H1 (cell line): ENCODE results near the gene ZBTB9. TPM values are rescaled to one million over a fixed set of nuclear protein-coding genes. Genes with fewer than 3 reads are reported as not detected.

ENCODE experiments used
- CTCF ChIA-PET: fragments of 300-600 bp; sonication (Branson Sonifier 250); formaldehyde crosslinking; loops from one replicate; lab custom pipeline; 2021; ENCODE audit not compliant: partially characterized antibody; lab: Charles Lee
- POLR2A ChIA-PET: fragments of 300-600 bp; sonication (Branson Sonifier 250); formaldehyde crosslinking; loops from one replicate; lab custom pipeline; 2021; ENCODE audit warnings: inconsistent platforms; ENCODE audit not compliant: partially characterized antibody; lab: Charles Lee
- DNase-seq, 2 experiments: peaks; one replicate each; pipeline versions ENCODE4 v3.0.0 to v3.0.0-alpha.2; 2010 to 2022; ENCODE audit warnings: low spot score in 2 of 2, low read depth in 1 of 2, mixed read lengths in 1 of 2
- FAIRE-seq: peaks from 2 replicates; lab custom pipeline; 2011; peaks lifted over from hg19 to GRCh38; lab: Jason Lieb, UNC
- H2AFZ ChIP-seq: 2 replicates; pipeline ENCODE4 v1.8.1; 2012; ENCODE audit warnings: low read length, inconsistent platforms
- H2AK5ac ChIP-seq: 2 replicates; pipeline ENCODE4 v1.6.1; 2013; ENCODE audit warnings: low read depth, low read length
- H2BK120ac ChIP-seq: replicated peaks from 2 replicates; pipeline ENCODE3; 2013; ENCODE audit warnings: low read depth, low read length, inconsistent platforms
- H2BK12ac ChIP-seq: 2 replicates; pipeline ENCODE4 v1.6.1; 2013; ENCODE audit warnings: low read depth, low read length
- H2BK15ac ChIP-seq: 2 replicates; pipeline ENCODE4 v1.6.1; 2013; ENCODE audit warnings: low read length
- H2BK20ac ChIP-seq: 2 replicates; pipeline ENCODE4 v1.6.1; 2013; ENCODE audit warnings: low read length
- H2BK5ac ChIP-seq: 2 replicates; pipeline ENCODE4 v1.6.1; 2013; ENCODE audit warnings: low read depth, low read length
- H3K14ac ChIP-seq: 2 replicates; pipeline ENCODE4 v1.6.1; 2013; ENCODE audit warnings: inconsistent platforms; ENCODE audit not compliant: insufficient read length
- H3K18ac ChIP-seq: 2 replicates; pipeline ENCODE4 v1.6.1; 2013; ENCODE audit warnings: low read length; ENCODE audit errors: extremely low read depth
- H3K23ac ChIP-seq: 2 replicates; pipeline ENCODE4 v1.6.1; 2013; ENCODE audit warnings: inconsistent platforms; ENCODE audit not compliant: insufficient read length
- H3K23me2 ChIP-seq: 2 replicates; pipeline ENCODE4 v1.6.1; 2013; ENCODE audit warnings: low read depth, low read length
- H3K27ac ChIP-seq: 2 replicates; pipeline ENCODE4 v1.6.1; 2011; ENCODE audit warnings: low read depth, low read length, inconsistent platforms
- H3K27me3 ChIP-seq, 4 experiments: replicated peaks in 1 of 4; 1 replicate in 1 of 4; 2 replicates in 3 of 4; pipeline versions ENCODE4 v1.6.1 to v1.8.1; 2011 to 2013; ENCODE audit warnings: low read length in 3 of 4, mild to moderate bottlenecking in 3 of 4, inconsistent platforms in 2 of 4, mixed read lengths in 2 of 4, moderate library complexity in 1 of 4; ENCODE audit not compliant: control insufficient read depth in 3 of 4, insufficient read depth in 3 of 4; ENCODE audit errors: extremely low read depth in 1 of 4
- H3K36me3 ChIP-seq, 4 experiments: 2 replicates each; pipeline versions ENCODE4 v1.6.1 to v1.8.1; 2011 to 2013; ENCODE audit warnings: mild to moderate bottlenecking in 4 of 4, low read length in 3 of 4, moderate library complexity in 2 of 4, control low read depth in 1 of 4, inconsistent platforms in 1 of 4; ENCODE audit not compliant: insufficient read depth in 4 of 4, control insufficient read depth in 2 of 4
- H3K4ac ChIP-seq: replicated peaks from 2 replicates; pipeline ENCODE3; 2013; ENCODE audit warnings: low read length, low read depth, mixed read lengths, inconsistent platforms; ENCODE audit not compliant: insufficient read length
- H3K4me1 ChIP-seq, 4 experiments: replicated peaks in 1 of 4; 1 replicate in 1 of 4; 2 replicates in 3 of 4; pipeline versions ENCODE4 v1.6.1 to v1.8.1; 2011 to 2013; ENCODE audit warnings: low read length in 3 of 4, inconsistent platforms in 2 of 4, mixed read lengths in 1 of 4; ENCODE audit not compliant: insufficient read depth in 4 of 4, control insufficient read depth in 3 of 4
- H3K4me2 ChIP-seq, 2 experiments: 2 replicates each; pipeline versions ENCODE4 v1.6.1 to v1.8.1; 2011 to 2013; ENCODE audit warnings: low read depth in 2 of 2, low read length in 2 of 2, control low read depth in 1 of 2, inconsistent platforms in 1 of 2, mild to moderate bottlenecking in 1 of 2; ENCODE audit not compliant: insufficient read depth in 1 of 2
- H3K4me3 ChIP-seq, 4 experiments: fragments of 200-600, 300-600 bp in 1 of 4; sonication (generic), shearing (Covaris generic), sonication (Bioruptor Twin) in 1 of 4; 2 replicates each; pipeline versions ENCODE4 v1.5.1 to v1.8.1; 2011 to 2016; ENCODE audit warnings: low read length in 4 of 4, low read depth in 3 of 4, control low read depth in 2 of 4, inconsistent platforms in 2 of 4, mild to moderate bottlenecking in 2 of 4, mixed read lengths in 1 of 4, moderate library complexity in 1 of 4; ENCODE audit not compliant: insufficient read depth in 2 of 4; ENCODE audit errors: extremely low read depth in 1 of 4
- H3K56ac ChIP-seq: replicated peaks from 2 replicates; pipeline ENCODE3; 2013; ENCODE audit warnings: low read depth, mild to moderate bottlenecking, mixed read lengths, low read length, inconsistent platforms; ENCODE audit not compliant: insufficient read length
- H3K79me1 ChIP-seq: 2 replicates; pipeline ENCODE4 v1.6.1; 2013; ENCODE audit warnings: low read depth, low read length, control low read depth
- H3K79me2 ChIP-seq, 2 experiments: 2 replicates each; pipeline versions ENCODE4 v1.6.1 to v1.8.1; 2012 to 2013; ENCODE audit warnings: low read length in 2 of 2, mild to moderate bottlenecking in 2 of 2, inconsistent platforms in 1 of 2; ENCODE audit not compliant: insufficient read depth in 2 of 2, control insufficient read depth in 1 of 2
- H3K9ac ChIP-seq, 4 experiments: replicated peaks in 1 of 4; 1 replicate in 1 of 4; 2 replicates in 3 of 4; pipeline versions ENCODE4 v1.6.1 to v1.8.1; 2011 to 2013; ENCODE audit warnings: low read depth in 3 of 4, low read length in 3 of 4, control low read depth in 2 of 4, mild to moderate bottlenecking in 2 of 4, moderate library complexity in 2 of 4, inconsistent platforms in 1 of 4; ENCODE audit errors: extremely low read depth in 1 of 4
- H3K9me3 ChIP-seq, 2 experiments: 2 replicates each; pipeline versions ENCODE4 v1.6.1 to v1.8.1; 2012 to 2013; ENCODE audit warnings: mild to moderate bottlenecking in 2 of 2, moderate library complexity in 2 of 2, control low read depth in 1 of 2, inconsistent platforms in 1 of 2, low read depth in 1 of 2, low read length in 1 of 2, mixed read lengths in 1 of 2; ENCODE audit not compliant: insufficient read depth in 2 of 2
- H4K20me1 ChIP-seq, 2 experiments: replicated peaks in 1 of 2; 2 replicates each; pipeline versions ENCODE3 to v1.8.1; 2011 to 2013; ENCODE audit warnings: inconsistent platforms in 2 of 2, low read length in 2 of 2, mild to moderate bottlenecking in 1 of 2; ENCODE audit not compliant: insufficient read depth in 2 of 2, control insufficient read depth in 1 of 2
- H4K5ac ChIP-seq: 2 replicates; pipeline ENCODE4 v1.6.1; 2013; ENCODE audit warnings: low read length, low read depth, mixed read lengths, inconsistent platforms; ENCODE audit not compliant: insufficient read length
- H4K8ac ChIP-seq: 2 replicates; pipeline ENCODE4 v1.8.0; 2013; ENCODE audit warnings: mild to moderate bottlenecking, moderate library complexity, low read length, inconsistent platforms; ENCODE audit not compliant: insufficient read depth; ENCODE audit errors: extremely low read depth
- H4K91ac ChIP-seq: replicated peaks from 2 replicates; pipeline ENCODE3; 2013; ENCODE audit warnings: low read length, mixed read lengths, inconsistent platforms; ENCODE audit not compliant: insufficient read length
- BRCA1 ChIP-seq: IDR thresholded peaks from 2 replicates; pipeline ENCODE4 v1.6.1; 2012; ENCODE audit warnings: low read depth, low read length, improper control_type of control experiment
- TAF7 ChIP-seq: optimal IDR thresholded peaks from 2 replicates; pipeline ENCODE3; 2011; ENCODE audit warnings: low read depth, mild to moderate bottlenecking, inconsistent platforms, low read length, moderate library complexity, borderline replicate concordance
- WGBS, 2 experiments: shearing (Covaris generic) in 1 of 2; methylation state at CpG; one replicate each; pipeline versions ENCODE4 v1.1.6 to v1.1.7; 2013 to 2015; ENCODE audit warnings: low lambda C conversion rate in 2 of 2, mixed read lengths in 2 of 2, inconsistent platforms in 1 of 2, low coverage in 1 of 2, missing lambda C conversion rate in 1 of 2; ENCODE audit not compliant: insufficient replicate concordance in 2 of 2, insufficient coverage in 1 of 2, insufficient read length in 1 of 2; ENCODE audit errors: extremely low coverage in 1 of 2, missing lambda C conversion rate in 1 of 2; 5-methylcytosine and 5-hydroxymethylcytosine counted together
- polyA plus RNA-seq, 7 experiments: library from polyadenylated mRNA; depleted of rRNA in 3 of 7; stranded (reverse) in 5 of 7; unstranded in 2 of 7; fragments of >200 nt in 5 of 7; fragments of 200-250 nt in 2 of 7; gene quantifications; 1 replicate in 5 of 7; 2 replicates in 1 of 7; 4 replicates in 1 of 7; pipeline versions ENCODE4 v1.2.1 to v1.2.3, GENCODE V29; 2011 to 2013; ENCODE audit warnings: missing spikeins in 2 of 7, mixed read lengths in 2 of 7
- total RNA-seq: library from RNA; stranded (reverse); fragmentation: NEBNext Ultra II Directional; extraction: Animal tissue kit (Norgen Biotek cat#: 25700); gene quantifications from 2 replicates; pipeline ENCODE4 v1.2.1, GENCODE V29; 2021

ZBTB9 gene
- total and polyA plus RNA-seq, 2 of the 8 experiments (the other 6 are each of a cell fraction or from before 2014, with no cell fraction given): 16.9 to 20.2 TPM

GRCh38 chr6:33445119-33445603 lies 9.2 kb upstream of the ZBTB9 start:
- no peaks in the 10 kb centered on the region for H3K79me2 ChIP-seq
- TF ChIP-seq TAF7 (no peak), BRCA1 (no peak)
- H3K9ac ChIP-seq: no peak overlapping the region
- H4K91ac ChIP-seq: no peak overlapping the region
- no peak overlapping the region for H3K56ac ChIP-seq
- no peak overlapping the region for H3K23ac ChIP-seq
- no peak overlapping the region for H2BK120ac ChIP-seq
- DNase-seq (no peak), FAIRE-seq (no peak)
- H2AFZ ChIP-seq: no peak overlapping the region
- no peak overlapping the region for H4K5ac ChIP-seq
- CTCF ChIA-PET: interaction anchor here (1.2 to 2.0 kb wide), 5 partner anchors 8 to 20 kb away, joined by 3 to 7 read pairs (median 6); no protein-coding TSS in a partner anchor
- H2AK5ac ChIP-seq: no peak overlapping the region
- no peak overlapping the region for H3K4me3 ChIP-seq
- no peak overlapping the region for H2BK20ac ChIP-seq
- no peak overlapping the region for H2BK5ac ChIP-seq
- 98% methylated on average over 3 of the region's 3 CpGs; no CpG with 5 or more reads in 1 of the 2 experiments for WGBS, 2 experiments
- H3K9me3 ChIP-seq: no peaks in the 10 kb centered on the region
- no peak overlapping the region for H3K14ac ChIP-seq
- no peak overlapping the region for H3K27ac ChIP-seq
- H3K18ac ChIP-seq: no peak overlapping the region
- no peaks in the 10 kb centered on the region; the same call in 1 of the 2 replicates for H3K23me2 ChIP-seq
- peaks cover 12 to 32% of the 10 kb centered on the region in 2 experiments for H4K20me1 ChIP-seq
- H3K36me3 ChIP-seq: peaks cover 57 to 95% (median 90%) of the 10 kb centered on the region in 4 experiments
- H2BK12ac ChIP-seq: no peak overlapping the region
- H3K79me1 ChIP-seq: peaks cover 2% of the 10 kb centered on the region
- no peak overlapping the region for H3K4ac ChIP-seq
- H3K27me3 ChIP-seq: no peaks in the 10 kb centered on the region
- H2BK15ac ChIP-seq: no peak overlapping the region
- no peak overlapping the region for H3K4me2 ChIP-seq
- POLR2A ChIA-PET: interaction anchor here (1.0 to 17.2 kb wide), 5 partner anchors 9 to 226 kb away, joined by 3 to 381 read pairs (median 9); partner anchors contain the start of gene ZBTB9
- H3K4me1 ChIP-seq: no peaks in the 10 kb centered on the region
- no peak overlapping the region for H4K8ac ChIP-seq
